HG02840 (cell line): ENCODE results near the gene CTTNBP2NL.

Experiments used
- ATAC-seq: cut with Tn5 transposase; IDR thresholded peaks from one replicate; pipeline ENCODE4 v1.9.1; 2021; ENCODE audit warnings: mild to moderate bottlenecking, moderate library complexity, moderate number of reproducible peaks; ENCODE audit not compliant: unreplicated experiment, low FRiP score

Gene CTTNBP2NL

GRCh38 chr1:112395821-112396652 is at the start of gene CTTNBP2NL:
Gene CTTNBP2NL, plus strand, starts transcription at chr1:112396214. Its CDS starts 19,952 bp downstream, at chr1:112416166.
- ATAC-seq, result peak; percentile 81

DNA sequence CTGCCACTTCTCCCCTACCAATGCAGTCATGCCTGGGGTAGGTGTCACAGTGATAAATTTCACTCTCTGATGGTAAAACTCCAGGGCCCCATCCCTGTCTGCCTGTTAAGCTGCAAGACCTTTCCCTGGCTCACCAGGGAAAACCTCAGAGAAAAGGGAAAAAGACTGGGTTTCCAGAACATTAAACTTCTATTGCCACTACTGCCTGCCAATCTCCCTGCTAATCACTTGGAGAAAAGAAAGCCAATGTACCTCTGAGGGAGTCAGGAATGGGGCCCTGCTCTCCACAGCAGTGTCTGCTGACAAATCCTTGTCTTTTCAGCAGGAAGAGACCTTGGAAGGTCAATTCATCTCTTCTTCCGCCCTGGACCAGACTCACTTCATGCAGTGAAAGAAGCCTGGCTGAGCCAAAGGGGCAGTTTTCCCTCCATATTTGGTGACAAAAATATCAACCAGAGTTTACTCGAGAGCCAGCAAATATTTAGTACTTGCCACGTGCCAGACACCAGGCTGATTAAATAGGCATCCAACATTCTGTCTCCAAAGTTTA is 49.1 kb upstream of the CTTNBP2NL start:
- ATAC-seq, result no peak

- ATAC-seq, result no peak
Measured at GRCh38 chr1:112356765-112357164, 39.2 kb upstream of the CTTNBP2NL start.

DNA sequence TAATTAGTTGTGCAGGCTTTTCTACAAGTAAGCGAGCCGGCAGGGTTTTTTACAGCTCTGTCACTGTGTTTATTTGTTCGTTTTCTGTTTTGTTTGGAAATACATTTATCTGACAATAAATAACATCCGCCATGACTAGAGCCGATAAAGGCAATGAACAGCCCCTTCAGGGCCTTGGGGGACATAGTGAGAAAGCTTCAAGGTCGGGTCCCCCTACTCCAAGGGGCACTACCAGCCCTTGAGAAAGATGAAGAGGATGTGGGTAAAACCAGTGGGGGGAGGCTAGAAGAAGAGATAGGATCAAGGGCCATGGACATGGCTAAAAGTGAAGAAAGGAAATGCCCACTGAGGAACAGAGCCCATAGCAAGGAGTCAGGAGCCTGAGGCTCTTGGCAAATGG is 38.5 kb upstream of the CTTNBP2NL start:
- no peak for ATAC-seq

- ATAC-seq, result no peak
Measured at GRCh38 chr1:112358061-112358770, 37.8 kb upstream of the CTTNBP2NL start.

DNA sequence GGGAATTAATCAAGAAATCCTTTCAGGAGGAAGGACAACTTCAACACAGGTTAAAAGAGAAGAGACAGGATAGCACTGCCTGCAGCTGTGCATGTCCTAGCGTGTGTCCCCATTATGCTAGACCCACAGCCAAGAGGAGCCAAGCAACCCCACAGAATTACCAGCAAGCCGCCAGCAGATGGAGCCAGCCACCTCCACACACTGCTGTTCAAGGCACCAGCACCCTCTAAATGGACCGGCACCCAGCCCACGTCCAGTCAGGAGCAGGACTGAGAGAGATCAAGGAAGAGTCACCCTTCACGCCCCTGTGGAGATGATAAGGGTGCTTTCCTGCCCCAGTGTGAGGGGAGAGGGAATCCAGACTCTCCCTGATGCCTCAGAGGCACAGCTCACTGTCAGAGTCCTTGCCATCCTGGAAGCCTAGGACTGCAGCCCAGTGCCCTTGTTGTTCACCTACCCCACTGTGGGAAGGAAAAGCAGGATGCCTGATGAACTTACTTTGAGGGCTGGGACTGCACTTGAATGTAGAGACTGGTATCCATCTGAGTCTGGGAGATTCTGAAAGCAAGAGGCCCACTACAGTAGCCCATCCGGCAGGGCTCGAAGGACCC is 37.1 kb upstream of the CTTNBP2NL start:
- ATAC-seq, result no peak

- ATAC-seq, result no peak
Measured at GRCh38 chr1:112359961-112360767, 35.9 kb upstream of the CTTNBP2NL start.

- no peak for ATAC-seq
Measured at GRCh38 chr1:112363636-112364035, 32.4 kb upstream of the CTTNBP2NL start.

GRCh38 chr1:112368198-112368597 is 27.8 kb upstream of the CTTNBP2NL start:
- ATAC-seq, result no peak

GRCh38 chr1:112369392-112370285 is 26.4 kb upstream of the CTTNBP2NL start:
- peak; percentile 88 for ATAC-seq

GRCh38 chr1:112370996-112371395 is 25.0 kb upstream of the CTTNBP2NL start:
- no peak for ATAC-seq

- no peak for ATAC-seq
Measured at GRCh38 chr1:112371775-112372174, 24.2 kb upstream of the CTTNBP2NL start.

DNA sequence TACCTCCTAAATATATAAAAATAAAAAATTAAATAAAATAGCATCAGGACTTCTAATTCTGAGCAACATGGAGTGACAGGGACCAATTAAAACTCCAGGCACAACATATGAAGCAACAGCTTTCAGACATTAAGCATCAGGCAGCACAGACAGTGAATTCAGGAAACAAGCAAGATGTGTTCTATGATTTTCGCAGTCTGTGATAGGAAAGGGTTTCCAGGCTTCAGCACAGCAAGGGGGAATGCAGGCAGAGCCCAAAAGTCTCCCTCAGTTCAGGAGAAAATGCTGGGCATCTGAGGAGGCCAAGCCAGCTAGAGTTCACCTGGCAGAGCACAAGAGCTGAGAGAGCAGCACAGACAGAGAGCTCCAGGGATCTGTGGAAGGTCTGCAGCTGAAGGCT is 22.2 kb upstream of the CTTNBP2NL start:
- no peak for ATAC-seq

DNA sequence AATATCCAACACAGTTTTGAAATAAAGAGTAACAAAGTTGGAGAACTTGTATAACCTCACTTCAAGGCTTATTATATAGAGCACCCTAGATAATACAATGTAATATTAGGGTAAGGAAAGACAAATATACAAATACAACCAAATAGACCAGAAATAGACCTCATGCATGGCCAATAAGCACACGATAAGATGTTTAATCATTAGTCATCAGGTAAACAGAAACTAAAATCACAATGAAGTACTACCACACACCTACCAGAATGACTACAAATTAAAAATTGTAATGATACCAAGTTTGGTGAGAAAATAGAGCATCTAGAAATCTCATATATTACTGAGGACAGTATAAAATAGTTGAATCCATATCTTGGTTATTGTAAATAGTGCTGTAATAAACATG is 20.3 kb upstream of the CTTNBP2NL start:
- ATAC-seq, result no peak

DNA sequence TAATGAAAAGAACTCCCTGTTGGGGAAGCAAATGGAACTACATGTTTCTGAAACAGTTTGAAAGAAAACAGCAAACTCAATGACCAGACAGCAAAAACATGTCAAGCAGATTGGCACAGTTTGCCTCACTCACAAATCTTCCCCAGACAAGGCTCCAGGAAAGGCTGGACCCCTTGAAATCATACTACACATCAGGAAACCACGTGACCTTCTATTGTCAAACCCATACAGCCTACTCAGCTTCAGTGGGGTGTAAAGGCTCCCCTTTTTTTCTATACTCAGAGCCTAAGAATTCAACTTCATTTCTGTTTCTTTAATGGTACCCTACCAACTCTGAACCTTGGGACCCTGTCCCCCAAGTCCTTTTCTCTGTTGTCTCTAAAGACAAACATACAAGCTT is 15.7 kb upstream of the CTTNBP2NL start:
- no peak for ATAC-seq

GRCh38 chr1:112381324-112382076 is 14.5 kb upstream of the CTTNBP2NL start:
- ATAC-seq, result no peak

DNA sequence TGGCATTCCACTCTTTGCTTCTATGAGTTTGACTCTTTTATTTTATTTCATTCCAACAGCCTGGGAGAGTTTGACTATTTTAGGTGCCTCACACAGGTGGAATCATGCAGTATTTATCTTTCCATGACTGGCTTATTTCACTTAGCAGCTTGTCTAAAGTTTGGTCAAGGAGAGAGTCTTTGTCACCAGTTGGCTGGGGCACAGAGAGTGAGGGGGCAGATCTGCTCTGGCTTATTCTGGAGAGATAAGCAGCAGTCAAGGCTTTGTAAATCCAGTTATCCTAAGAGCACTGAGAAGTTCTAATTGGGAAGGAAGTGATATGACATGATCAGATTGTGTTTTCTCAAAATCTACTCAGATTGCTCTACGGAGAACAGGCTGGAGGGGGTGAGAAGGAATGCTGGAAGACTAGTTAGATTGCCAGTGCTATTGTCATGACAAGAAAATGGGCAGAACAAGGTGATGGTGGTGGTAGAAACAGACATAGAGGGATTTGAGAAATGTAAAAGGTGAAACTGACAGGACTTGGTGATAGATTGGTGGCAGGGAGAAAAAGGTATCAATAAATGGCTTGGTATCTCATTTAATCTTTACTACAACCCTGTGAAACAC is 12.1 kb upstream of the CTTNBP2NL start:
- ATAC-seq, result no peak
